GM21367 (cell line): ENCODE data around the gene HPCAL4.
A peak's percentile ranks its signal among the peaks of the same experiment; 100 is the strongest.

Experiments
- ATAC-seq: cut with Tn5 transposase; IDR thresholded peaks from one replicate; pipeline ENCODE4 v1.9.1; 2021; ENCODE audit not compliant: unreplicated experiment

The HPCAL4 gene

DNA sequence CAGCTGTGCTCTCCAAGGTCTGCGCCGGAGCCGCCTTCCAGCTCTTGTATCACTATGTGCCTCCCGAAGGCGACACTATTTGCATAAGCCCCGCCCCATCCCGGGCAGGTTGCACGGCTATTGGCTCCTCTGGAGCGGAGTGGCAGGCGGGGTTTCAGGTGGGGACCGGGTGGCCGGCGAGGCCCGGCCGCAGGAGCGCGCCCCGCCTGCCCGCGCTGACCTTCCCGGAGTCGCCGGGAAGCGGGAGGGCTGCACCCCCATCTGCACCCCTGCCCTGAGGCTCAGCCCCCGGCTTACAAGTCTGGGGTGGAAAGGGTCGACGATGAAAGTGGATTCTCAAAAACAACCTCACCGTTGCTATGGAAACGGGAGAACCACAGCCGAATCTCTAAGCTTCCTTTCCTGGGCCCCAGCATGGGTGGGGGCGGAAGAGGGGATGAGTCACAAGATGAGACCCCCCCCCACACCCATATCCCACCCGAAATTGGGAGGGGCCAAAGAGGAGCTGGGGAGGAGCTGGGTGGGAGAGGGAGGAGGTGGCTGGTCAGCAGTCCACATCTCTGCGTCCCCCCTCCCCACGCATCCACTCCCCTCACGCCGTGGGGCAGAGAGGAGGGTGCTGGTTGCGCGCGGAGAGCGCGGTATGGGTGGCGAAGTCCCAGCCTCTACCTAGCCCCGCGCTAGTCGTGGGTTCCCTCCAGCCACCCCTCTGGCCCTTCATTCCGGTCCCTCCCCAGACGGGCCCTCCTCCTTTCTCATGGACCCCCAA, at the start of gene HPCAL4:
Gene HPCAL4, minus strand, starts transcription at position 51 of the 769 bp plus-strand sequence. CDS start 6,830 bp downstream, outside the sequence.
- peak; percentile 75 for ATAC-seq

DNA sequence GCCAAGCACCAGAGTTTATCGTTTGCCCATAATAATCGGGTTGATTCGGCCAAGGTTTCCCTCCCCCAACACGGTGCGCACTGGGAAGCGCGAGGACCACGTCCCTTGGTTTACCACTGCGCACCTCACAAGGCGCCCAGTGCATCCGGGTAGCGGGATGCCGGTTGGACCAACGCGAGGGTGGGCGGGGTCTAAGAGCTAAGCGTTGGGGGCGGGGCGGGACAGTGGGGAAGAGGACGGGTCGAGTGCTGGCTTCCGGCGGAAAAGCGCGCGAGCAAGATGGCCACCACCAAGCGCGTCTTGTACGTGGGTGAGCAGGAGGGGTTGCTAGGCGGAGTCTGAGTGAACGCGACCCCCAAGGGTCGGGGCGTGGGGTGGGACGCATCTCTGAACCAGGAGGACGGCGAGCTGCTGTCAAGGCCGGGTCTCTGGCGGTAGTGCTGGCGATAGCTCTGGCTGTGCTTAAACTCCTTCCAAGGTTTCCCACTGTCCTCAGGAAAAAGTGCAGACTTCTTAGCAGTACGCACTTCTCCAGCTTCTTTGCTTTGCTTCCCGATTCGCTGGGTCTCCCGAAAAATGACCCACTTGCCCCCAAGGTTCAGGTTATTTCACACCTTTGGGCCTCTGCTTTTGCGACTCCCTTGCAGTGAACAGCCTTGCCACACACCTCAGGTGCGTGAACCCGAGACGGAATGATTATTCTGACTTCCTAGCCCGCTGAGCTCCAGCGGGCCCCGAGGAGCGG, 47.6 kb upstream of the HPCAL4 start, which contains the start of gene PPIE:
Gene PPIE, plus strand, starts transcription at position 261 of the 745 bp plus-strand sequence. Its CDS starts 19 bp downstream, at position 280.
- no peak for ATAC-seq

DNA sequence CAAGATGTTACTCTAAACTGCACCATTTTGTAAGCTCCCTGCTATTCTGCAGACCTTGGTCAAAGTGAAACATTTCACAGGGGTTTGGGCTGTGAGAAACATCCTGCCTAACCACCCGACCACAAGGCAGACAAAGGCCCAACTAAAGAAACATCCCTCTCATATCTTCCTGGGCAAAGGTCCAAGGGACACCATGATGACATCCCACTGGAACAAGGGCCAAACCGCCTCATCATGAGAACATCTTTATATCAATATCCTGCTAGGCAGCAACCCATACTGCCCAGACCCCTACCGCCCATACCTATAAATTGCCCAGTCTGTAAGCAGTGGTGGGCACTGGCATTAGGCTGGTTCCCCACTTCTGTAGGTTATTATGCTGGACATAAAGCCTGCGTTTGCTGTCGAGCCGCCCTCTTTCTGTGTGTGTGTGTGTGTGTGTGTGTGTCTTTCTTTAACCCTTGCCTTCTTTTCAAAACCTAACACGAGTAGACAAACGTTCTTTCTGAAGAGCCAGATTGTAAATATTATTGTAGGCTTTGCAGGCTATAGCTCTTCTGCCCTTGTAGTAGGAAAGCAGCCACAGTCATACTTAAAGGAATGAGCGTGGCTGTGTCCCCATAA, 46.4 kb upstream of the HPCAL4 start:
- no peak for ATAC-seq

DNA sequence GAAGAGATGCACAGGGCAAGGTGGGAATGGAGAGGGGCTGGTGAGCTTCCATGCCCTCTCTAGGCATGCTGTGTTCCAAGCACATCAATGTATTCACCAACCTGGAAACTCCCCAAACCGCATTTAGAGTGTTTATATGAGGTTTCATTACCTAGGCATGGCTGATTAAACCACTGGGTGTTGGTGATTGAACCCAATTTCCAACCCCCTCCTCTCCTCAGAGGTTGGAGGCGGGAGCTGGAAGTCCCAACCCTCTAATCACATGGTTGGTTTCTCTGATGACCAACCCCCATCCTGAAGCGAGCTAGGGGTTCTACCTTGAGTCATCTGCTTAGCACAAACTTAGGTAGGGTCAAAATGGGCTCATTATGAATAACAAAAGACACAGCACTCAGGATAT, 44.5 kb upstream of the HPCAL4 start:
- ATAC-seq: no peak

DNA sequence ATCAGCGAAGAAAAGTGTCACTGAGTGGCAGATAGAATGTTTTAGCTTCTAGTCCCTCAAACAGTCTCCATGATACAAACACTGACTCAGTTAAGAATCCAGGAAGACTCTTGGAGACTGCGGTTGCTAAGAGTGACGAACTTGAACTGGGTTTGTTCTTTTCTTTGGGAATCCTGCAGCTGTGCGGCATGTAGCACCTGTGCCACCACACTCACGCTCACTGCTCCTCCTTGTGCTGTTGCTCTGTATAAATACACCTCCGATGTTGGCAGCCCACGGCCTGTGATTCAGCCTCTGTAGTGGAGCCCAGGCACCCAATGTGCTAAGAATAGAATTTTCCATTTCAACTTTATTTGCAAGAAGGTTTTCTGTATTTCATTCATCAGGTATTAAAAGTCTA, 41.9 kb upstream of the HPCAL4 start:
- no peak for ATAC-seq

DNA sequence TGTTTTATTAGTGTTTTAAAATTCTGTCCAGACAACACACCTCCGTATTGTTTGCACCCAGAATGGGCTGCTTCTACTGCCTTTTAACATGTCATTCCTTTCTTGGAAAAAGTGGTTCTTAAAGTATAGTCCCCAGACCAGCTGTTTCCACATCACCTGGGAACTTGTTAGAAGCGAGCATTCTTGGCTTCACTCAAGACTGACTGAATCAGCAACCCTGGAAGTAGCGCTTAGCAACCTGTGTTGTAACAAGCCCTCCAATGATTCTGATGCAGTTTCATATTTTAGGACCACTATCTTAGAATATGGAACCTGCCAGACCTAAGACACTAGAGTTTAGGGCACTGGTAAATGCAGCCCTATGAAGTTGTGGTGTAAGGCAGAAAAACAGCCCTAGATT, 41.5 kb upstream of the HPCAL4 start:
- ATAC-seq: no peak

DNA sequence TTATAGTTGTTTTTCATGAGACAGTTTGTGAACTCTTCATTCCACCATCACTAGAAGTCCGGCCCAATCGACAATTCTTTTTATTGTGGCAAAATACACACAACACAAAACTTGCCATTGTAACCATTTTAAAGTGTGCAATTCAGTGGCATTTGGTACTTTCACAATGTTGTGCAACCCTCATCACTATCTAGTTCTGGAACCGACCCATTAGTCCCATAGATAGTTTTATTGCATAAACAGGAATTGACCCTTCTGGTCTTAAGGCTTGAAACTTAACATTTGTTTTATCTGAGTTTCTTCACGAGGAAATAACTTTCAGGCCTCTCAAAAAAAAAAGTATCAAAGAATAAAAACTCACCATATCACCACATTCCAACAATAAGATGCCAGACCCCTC, 38.6 kb upstream of the HPCAL4 start:
- no peak for ATAC-seq

DNA sequence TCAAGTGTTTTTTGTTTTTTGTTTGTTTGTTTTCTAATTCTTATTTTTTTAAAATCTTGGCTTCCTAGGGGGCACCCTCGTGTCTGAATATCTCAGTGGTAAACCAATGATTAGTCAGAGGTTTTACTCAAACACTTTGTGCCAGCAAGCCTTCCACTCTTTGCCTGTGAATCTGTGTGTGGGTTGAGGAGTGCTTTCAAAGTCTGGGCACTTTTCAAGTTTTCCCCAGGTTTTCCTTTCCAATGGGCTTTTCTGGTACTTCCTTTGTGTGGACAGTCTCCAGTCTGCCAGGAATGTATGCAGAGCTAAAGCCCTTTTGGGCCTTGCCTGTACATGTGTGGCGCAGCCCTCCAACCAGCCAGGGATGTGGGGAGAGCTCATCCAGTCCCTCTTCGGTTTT, 37.8 kb upstream of the HPCAL4 start:
- no peak for ATAC-seq

DNA sequence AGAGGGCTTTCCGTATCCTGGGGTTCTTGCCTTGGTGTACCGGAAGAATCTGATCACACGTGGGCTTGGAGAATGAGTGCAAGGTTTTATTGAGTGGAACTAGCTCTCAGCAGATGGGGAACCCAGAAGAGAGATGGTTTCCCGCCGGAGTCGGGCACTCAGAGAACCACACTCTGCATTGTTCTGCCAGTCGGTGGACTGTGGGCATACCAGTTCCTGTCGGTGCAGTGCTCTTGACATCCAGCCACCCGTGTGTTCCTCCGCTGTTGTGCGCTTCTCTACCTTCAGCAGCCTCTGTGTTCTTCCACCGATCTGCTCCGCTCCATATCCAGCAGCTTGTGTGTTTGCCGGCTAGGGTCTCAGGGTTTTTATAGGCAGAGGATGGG, 36.7 kb upstream of the HPCAL4 start:
- ATAC-seq: no peak

DNA sequence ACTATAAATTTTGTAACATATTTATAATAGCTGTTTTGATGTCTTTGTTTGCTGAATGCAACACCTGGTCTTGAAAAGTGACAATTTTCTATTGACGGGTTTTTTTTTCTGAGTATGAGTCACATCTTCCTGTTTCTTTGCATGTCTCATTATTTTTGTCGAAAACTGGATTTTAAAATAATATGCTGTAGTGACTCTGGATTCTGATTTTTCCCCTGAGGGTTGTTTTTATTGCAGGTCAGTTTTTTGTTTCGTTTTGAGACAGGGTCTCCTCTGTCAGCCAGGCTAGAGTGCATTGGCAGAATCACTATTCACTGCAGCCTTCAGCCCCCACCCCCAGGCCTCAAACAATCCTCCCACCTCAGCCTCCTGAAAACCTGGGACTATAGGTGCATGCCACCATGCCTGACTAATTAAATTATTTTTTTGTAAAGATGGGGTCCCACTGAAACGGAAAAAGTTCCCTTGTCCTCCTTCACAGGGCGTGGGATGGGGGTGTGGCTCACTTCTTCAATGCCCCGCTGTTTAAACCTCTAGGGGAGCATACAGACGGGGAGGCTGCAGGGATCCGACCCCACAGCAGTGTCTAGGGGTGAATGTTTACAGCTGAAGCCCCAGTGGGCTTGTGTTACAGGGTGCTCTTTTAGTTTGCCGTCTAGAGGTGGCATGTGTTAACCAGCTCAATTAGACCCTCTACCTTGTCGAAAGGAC, 36.1 kb upstream of the HPCAL4 start:
- ATAC-seq: no peak

DNA sequence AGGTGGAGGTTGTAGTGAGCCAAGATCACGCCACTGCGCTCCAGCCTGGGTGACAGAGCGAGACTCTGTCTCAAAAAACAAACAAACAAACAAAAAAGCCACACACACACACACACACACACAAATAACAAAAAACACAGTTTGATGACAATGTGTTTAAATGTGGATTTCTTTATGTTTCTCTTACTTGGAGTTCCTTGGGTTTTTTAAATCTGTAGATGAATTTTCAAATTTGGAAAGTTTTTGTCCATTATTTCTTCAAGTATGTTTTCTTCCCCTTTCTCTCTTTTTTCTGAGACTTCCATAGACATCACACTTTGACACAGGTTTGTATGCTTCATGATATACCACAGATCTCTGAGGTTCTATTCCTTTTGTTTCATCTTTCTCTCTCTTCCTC, 35.4 kb upstream of the HPCAL4 start:
- no peak for ATAC-seq

DNA sequence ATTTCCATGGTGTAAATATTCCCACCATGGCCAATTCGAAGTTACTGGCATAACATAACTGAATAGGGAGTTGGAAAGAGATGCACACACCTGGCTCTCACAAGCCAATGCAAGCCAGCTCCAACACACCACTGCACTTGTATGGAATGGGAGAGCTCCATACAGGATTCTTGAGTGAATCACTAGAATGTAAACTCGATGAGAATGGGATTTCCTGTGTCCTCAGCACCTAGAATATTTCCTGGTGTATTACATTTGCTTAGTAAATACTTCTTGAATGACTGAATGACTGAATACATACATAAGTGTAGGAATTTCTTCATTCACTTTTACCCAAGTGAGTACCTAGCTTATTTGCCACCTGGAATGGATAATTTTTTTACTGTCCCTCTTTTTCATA, 31.3 kb upstream of the HPCAL4 start:
- ATAC-seq: no peak

DNA sequence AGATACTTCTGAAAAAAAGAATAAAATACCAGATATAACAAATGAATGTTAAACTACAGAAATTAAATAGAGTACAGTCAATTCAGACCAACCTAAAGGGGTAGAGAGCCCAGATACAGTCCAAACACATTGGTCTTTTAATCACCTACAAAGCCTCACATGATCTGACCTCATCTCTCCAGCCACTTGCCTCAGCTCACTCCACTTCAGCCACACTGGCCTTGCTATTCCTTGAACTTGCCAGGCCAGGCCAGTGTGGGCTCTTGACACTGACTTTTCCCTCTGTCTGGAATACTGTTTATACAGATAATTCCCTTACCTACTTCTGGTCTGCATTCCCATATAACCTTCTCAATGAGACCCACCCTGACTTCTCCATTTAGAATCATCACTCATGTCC, 30.4 kb upstream of the HPCAL4 start:
- ATAC-seq: no peak

DNA sequence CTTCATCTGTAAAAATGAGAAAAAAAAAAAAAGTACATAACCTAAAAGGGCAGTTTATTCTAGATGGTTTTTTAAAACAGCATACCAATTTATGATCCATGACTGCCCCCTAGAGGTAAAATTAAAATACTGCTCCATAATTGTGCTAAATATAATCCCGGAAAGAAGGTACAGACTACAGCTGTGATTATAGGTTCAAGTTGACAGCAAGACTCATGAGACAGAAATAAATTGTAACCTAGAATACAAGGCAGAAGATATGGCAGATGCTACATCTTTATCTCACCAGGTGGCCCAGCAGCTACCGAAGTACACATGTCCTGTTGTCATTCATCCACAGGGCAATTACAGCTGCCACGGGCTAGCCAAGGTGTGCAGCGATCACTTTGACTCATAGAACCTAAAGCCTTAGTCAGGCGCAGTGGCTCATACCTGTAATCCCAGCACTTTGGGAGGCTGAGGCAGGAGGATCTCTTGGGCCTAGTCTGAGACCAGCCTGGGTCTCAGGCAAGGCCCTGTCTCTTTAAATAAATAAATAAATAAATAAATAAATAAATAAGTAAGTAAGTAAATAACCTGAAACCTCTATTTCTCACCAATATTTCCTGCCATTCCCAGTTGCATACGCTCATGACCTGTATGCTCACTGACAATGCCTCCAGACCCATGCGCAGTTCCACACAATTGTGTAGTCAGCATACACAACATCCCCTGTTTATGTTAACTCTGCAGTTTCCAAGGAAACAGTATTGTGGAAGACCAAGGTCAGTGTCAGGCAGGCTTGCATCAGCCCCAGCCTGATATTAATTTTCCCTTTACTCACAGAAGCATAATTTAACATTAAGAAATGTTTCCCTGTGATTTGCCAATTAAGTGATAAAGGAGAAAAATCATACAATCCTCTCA, 29.1 kb upstream of the HPCAL4 start:
- no peak for ATAC-seq

DNA sequence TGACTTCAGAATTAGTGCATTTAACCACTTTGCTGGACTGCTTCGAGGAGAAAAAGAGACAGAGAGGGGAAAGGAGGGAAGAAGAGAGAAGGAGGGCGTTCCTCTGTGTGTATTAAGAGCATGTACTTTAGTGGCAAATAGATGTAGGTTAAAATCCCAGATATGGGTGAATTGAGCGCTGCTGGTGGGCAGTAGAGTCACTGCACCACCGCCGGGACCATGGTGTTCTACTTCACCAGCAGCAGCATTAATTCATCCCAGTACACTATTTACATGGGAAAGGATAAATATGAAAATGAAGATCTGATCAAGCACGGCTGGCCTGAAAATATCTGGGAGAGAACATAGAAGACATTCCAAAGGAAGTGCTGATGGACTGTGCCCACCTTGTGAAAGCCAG, 26.6 kb upstream of the HPCAL4 start:
- ATAC-seq: no peak

DNA sequence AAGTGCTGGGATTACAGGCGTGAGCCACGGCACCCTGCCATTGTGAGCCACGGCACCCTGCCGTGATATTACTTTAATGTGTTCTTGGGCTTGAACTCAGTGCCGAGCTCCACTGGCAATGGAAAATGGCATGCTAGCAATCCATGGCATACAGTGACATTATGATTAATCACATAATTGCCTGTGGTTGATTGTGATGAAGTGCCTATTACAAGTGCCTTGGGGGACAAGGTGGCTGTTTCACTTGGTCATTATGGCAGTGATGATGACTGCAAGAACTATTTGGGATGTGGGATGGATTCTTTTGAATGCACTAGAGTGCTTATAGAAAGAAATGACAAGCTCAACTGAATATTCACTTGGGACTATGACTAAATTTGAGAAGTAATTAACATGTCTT, 22.3 kb upstream of the HPCAL4 start:
- ATAC-seq: no peak

DNA sequence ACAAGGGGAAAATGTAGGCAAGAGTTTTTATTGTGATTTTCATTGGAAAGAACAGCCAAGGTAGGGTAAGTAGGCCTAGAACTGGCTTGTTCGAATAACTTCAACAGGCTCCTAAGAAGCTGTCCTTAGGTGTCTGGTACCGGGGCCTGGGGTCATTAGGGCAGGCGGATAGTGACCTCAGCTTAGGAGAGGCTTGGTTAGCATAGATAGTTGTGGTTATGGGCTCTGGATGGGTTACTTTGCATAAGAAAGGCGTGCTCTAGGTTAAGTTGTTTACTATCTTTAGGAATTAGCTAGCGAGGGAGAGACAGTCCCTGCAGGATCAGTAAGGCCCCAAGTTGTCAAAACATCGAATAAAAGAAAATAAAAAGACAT, 20.7 kb upstream of the HPCAL4 start:
- ATAC-seq: no peak

DNA sequence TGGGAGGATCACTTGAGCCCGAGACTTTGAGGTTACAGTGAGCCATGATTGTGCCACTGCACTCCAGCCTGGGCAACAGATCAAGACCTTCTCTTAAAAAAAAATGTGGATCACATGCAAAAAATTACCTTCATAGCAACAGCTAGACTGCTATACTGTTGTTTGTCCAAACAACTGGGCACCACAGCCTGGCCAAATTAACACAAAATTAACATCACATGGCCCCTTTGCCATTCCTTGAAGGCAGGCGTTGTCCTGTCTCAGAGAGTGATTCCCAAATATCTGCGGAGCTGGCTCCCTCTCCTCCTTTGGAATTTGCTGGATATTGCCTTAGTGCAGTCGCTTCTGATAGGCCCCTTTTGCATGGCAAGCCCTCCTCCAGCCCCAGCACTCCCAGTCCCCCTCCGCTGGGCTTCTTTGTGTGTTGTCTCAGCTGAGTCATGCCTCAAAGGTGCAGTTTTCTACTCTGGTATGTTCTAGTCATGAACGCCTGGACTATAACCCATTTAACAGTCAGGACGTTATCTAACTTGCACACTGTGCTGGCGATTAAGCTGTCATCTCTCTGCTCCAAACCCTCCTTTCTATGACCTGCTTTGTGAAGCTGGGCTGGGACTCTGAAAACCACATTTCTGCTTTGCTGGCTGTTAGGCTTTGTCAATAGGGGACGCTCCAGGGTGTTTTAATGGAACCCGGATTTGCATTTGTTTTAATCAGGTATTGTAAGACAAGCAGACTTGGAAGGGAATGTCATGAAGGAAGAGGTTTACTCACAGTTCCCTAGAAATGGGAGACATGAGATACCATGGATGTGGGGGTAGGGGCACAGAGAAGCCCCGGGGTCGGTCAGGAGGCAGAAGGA, 20.1 kb upstream of the HPCAL4 start:
- no peak for ATAC-seq

DNA sequence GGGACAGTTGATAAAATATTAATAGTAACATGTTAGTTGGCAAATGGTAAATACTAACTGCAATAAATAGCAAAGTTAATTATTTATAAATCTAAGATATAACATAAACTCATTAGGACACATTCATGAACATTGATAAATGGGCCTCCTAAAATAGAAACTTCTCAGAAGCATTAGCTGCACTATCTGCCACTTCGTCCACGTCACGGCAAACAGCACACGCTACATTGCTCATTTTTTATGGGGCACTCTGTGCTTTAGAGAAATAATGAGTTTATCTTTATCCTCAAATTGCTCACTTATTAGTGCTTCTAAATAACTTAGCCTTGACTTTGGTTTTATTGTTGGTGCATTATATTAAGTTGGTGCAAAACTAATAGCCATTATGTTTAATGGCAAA, 16.3 kb upstream of the HPCAL4 start:
- ATAC-seq: no peak
